AG10803 (cell line): ENCODE results near the gene GPR83.
"Not testable (repeated sequence)": the region's sequence is repeated elsewhere in the genome, so short reads cannot be mapped to it uniquely, and the experiment has no call there.

Experiments used
- DNase-seq: peaks from one replicate; pipeline ENCODE4 v3.0.0; 2010; ENCODE audit warnings: low read depth
- H3K4me3 ChIP-seq: 2 replicates; pipeline ENCODE4 v1.5.1; 2011; ENCODE audit warnings: mild to moderate bottlenecking, low read length, control low read depth
- CTCF ChIP-seq: conservative IDR thresholded peaks from 2 replicates; pipeline ENCODE4 v1.5.1; 2011; ENCODE audit warnings: mild to moderate bottlenecking, low read length, control low read depth, inconsistent platforms

The GPR83 gene

GRCh38 chr11:94402355-94402754 is 1.1 kb upstream of the GPR83 start:
- no peak overlapping the region for H3K4me3 ChIP-seq
- no peak for TF ChIP-seq CTCF
- DNase-seq = no peak

- TF ChIP-seq CTCF = no peak
- DNase-seq = no peak
- H3K4me3 ChIP-seq = peak overlapping the region; percentile 54
Observed at GRCh38 chr11:94401773-94402265, 600 bp upstream of the GPR83 start.

GRCh38 chr11:94400457-94400838 is 771 bp downstream of the GPR83 start:
- no peak for TF ChIP-seq CTCF
- no peak overlapping the region for H3K4me3 ChIP-seq
- DNase-seq = no peak

GRCh38 chr11:94400050-94400449 is 1.2 kb downstream of the GPR83 start:
- no peak for TF ChIP-seq CTCF
- DNase-seq = no peak
- no peak overlapping the region for H3K4me3 ChIP-seq

- no peak for DNase-seq
- no peak overlapping the region for H3K4me3 ChIP-seq
- no peak for TF ChIP-seq CTCF
Observed at GRCh38 chr11:94398101-94398500, 3.1 kb downstream of the GPR83 start.

- H3K4me3 ChIP-seq = no peak overlapping the region
- DNase-seq = no peak
- no peak for TF ChIP-seq CTCF
Observed at GRCh38 chr11:94396282-94396681, 4.9 kb downstream of the GPR83 start.

GRCh38 chr11:94391937-94392336 is 9.3 kb downstream of the GPR83 start:
- H3K4me3 ChIP-seq, DNase-seq: not testable (repeated sequence)

- no peak for DNase-seq
- no peak for TF ChIP-seq CTCF
- H3K4me3 ChIP-seq = no peak overlapping the region
Observed at GRCh38 chr11:94379613-94380012, 21.6 kb downstream of the GPR83 start.
